HepG2 (cell line): ENCODE measurements around the gene WEE1. TPM values are rescaled to one million over a fixed set of nuclear protein-coding genes. Genes with fewer than 3 reads are reported as not detected.

Source experiments
- ATAC-seq: fragments of 200-7000 bp; cut with Tn5 transposase; 3 replicates; pipeline ENCODE4 v1.9.1; 2020; ENCODE audit warnings: mild to moderate bottlenecking, moderate library complexity
- BruUV-seq: library from RNA; stranded (reverse); fragments of 400-500 nt; replicated peaks from 2 replicates; lab custom pipeline; 2021; lab: Mats Ljungman, UMichigan
- CTCF ChIA-PET: fragments of 300-600 bp; formaldehyde crosslinking; extraction: SDS; loops from one replicate; lab custom pipeline; 2021; ENCODE audit warnings: low total read pairs, inconsistent platforms, low intra/inter-chr PET ratio; lab: Yijun Ruan, JAX
- POLR2A ChIA-PET: fragments of 350-600 bp; sonication (Branson Sonifier 250); formaldehyde crosslinking; loops from one replicate; lab custom pipeline; 2020; ENCODE audit warnings: antibody characterized with exemption, inconsistent platforms; lab: Yijun Ruan, JAX
- DNase-seq: peaks from one replicate; pipeline ENCODE4 v3.0.0-alpha.2; 2015; ENCODE audit warnings: low spot score
- FAIRE-seq: peaks from 3 replicates; lab custom pipeline; 2011; peaks lifted over from hg19 to GRCh38; lab: Jason Lieb, UNC
- H2AFZ ChIP-seq: one replicate; pipeline ENCODE4 v1.6.1; 2011; ENCODE audit warnings: low read length, inconsistent platforms
- H3K27ac ChIP-seq: fragments of 300-600 bp; 3 replicates; pipeline ENCODE4 v1.8.0; 2011; ENCODE audit warnings: mixed run types, mild to moderate bottlenecking, mixed read lengths, low read length, inconsistent platforms; ENCODE audit not compliant: insufficient read depth; ENCODE audit errors: extremely low read length
- H3K27me3 ChIP-seq, 2 experiments: fragments of 200-600 bp in 1 of 2; 2 replicates in 1 of 2; 3 replicates in 1 of 2; pipeline versions ENCODE4 v1.6.0 to v1.8.0; 2011; ENCODE audit warnings: low read length in 2 of 2, mild to moderate bottlenecking in 2 of 2, moderate library complexity in 2 of 2, inconsistent platforms in 1 of 2; ENCODE audit not compliant: insufficient read depth in 2 of 2, control insufficient read depth in 1 of 2
- H3K36me3 ChIP-seq, 2 experiments: fragments of 200-600 bp in 1 of 2; replicated peaks in 1 of 2; 2 replicates in 1 of 2; 3 replicates in 1 of 2; pipeline versions ENCODE4 v1.5.1 to v1.8.0; 2011; ENCODE audit warnings: low read length in 2 of 2, inconsistent platforms in 1 of 2; ENCODE audit not compliant: insufficient read depth in 2 of 2, control insufficient read depth in 1 of 2
- H3K4me1 ChIP-seq: 2 replicates; pipeline ENCODE4 v1.5.1; 2012; ENCODE audit warnings: low read length, inconsistent platforms; ENCODE audit not compliant: insufficient read depth
- H3K4me2 ChIP-seq: 2 replicates; pipeline ENCODE4 v1.6.0; 2011; ENCODE audit warnings: low read depth, low read length, inconsistent platforms
- H3K4me3 ChIP-seq, 3 experiments: fragments of 200-600 bp in 1 of 3; sonication (generic), shearing (Covaris generic) in 1 of 3; replicated peaks in 1 of 3; 2 replicates each; pipeline ENCODE4 v1.5.1; 2011 to 2016; ENCODE audit warnings: low read length in 3 of 3, inconsistent platforms in 2 of 3, low read depth in 2 of 3, mild to moderate bottlenecking in 2 of 3, control low read depth in 1 of 3, mixed read lengths in 1 of 3; ENCODE audit not compliant: insufficient read depth in 1 of 3
- H3K79me2 ChIP-seq: one replicate; pipeline ENCODE4 v1.6.1; 2011; ENCODE audit warnings: low read length, inconsistent platforms; ENCODE audit not compliant: insufficient read depth
- H3K9ac ChIP-seq: 2 replicates; pipeline ENCODE4 v1.6.0; 2011; ENCODE audit warnings: mild to moderate bottlenecking, low read depth, low read length, inconsistent platforms; ENCODE audit not compliant: insufficient read depth
- H3K9me3 ChIP-seq: 2 replicates; pipeline ENCODE4 v1.5.1; 2012; ENCODE audit warnings: mild to moderate bottlenecking, low read length
- H4K20me1 ChIP-seq: 2 replicates; pipeline ENCODE4 v1.6.0; 2011; ENCODE audit warnings: inconsistent platforms, mild to moderate bottlenecking, low read length, moderate library complexity; ENCODE audit not compliant: insufficient read depth
- HCFC1 ChIP-seq: fragments of 150-350 bp; IDR thresholded peaks from 2 replicates; pipeline ENCODE4 v1.6.1; 2014; ENCODE audit warnings: low read depth, low read length
- KLF9 ChIP-seq: IDR thresholded peaks from 2 replicates; pipeline ENCODE4 v1.6.1; 2016; ENCODE audit warnings: low read depth
- MAFF ChIP-seq: IDR thresholded peaks from 2 replicates; pipeline ENCODE4 v1.6.1; 2011; ENCODE audit warnings: low read depth, low read length, improper control_type of control experiment
- MAFK ChIP-seq, 2 experiments: IDR thresholded peaks in 1 of 2; conservative IDR thresholded peaks in 1 of 2; 2 replicates each; pipeline ENCODE4 v1.6.1; 2011; ENCODE audit warnings: improper control_type of control experiment in 2 of 2, low read length in 2 of 2
- MYPOP ChIP-seq: sonication (generic); formaldehyde crosslinking; IDR thresholded peaks from 2 replicates; pipeline ENCODE4 v1.8.1; 2023; ENCODE audit warnings: mild to moderate bottlenecking, moderate library complexity, missing genetic modification reagents
- PTBP1 ChIP-seq: fragments of 200-400 bp; formaldehyde crosslinking; IDR thresholded peaks from 2 replicates; pipeline ENCODE4 v1.6.1; 2018; ENCODE audit warnings: low read length, low read depth; ENCODE audit not compliant: poor library complexity, severe bottlenecking
- SIX1 ChIP-seq: sonication (generic); formaldehyde crosslinking; IDR thresholded peaks from 2 replicates; pipeline ENCODE4 v1.4.0; 2020; ENCODE audit warnings: missing genetic modification reagents, borderline replicate concordance
- SOX13 ChIP-seq, 3 experiments: fragments of 450-650 bp in 1 of 3; sonication (generic) in 1 of 3; formaldehyde crosslinking in 1 of 3; IDR thresholded peaks in 2 of 3; conservative IDR thresholded peaks in 1 of 3; 2 replicates each; pipeline versions ENCODE4 v1.5.0 to v1.6.1; 2016 to 2020; ENCODE audit warnings: antibody characterized with exemption in 1 of 3, mild to moderate bottlenecking in 1 of 3, missing compliant biosample characterization in 1 of 3, missing genetic modification reagents in 1 of 3, moderate library complexity in 1 of 3
- SP1 ChIP-seq, 2 experiments: fragments of 450-650 bp in 1 of 2; sonication (generic) in 1 of 2; formaldehyde crosslinking in 1 of 2; IDR thresholded peaks; 2 replicates each; pipeline versions ENCODE4 v1.4.0 to v1.6.1; 2016 to 2020; ENCODE audit warnings: missing genetic modification reagents in 1 of 2
- WGBS: methylation state at CpG from one replicate; pipeline ENCODE4 v1.1.6; 2017; ENCODE audit warnings: low lambda C conversion rate; 5-methylcytosine and 5-hydroxymethylcytosine counted together
- in situ Hi-C: cut with HindIII; loops from 2 replicates; pipeline ENCODE4 v1.10.0; 2017; ENCODE audit warnings: low pct_unique_long_range_greater_than_20kb; ENCODE audit not compliant: extremely low pct_ligation_motif_present
- intact Hi-C: fragments of 100-400 bp; cut with micrococcal nuclease; formaldehyde crosslinking; loops from one replicate; pipeline ENCODE4 v1.10.0; 2022; ENCODE audit not compliant: unreplicated experiment
- polyA plus RNA-seq, 8 experiments: library from polyadenylated mRNA; depleted of rRNA in 3 of 8; stranded (reverse) in 7 of 8; unstranded in 1 of 8; fragments of >200 nt; fragmentation: Illumina TruSeq in 4 of 8; extraction: Trizol in 4 of 8; gene quantifications; 2 replicates each; pipeline versions ENCODE4 v1.2.1 to v1.2.3, GENCODE V29; 2011 to 2016; ENCODE audit warnings: low read depth in 4 of 8, missing spikeins in 1 of 8, mixed read lengths in 1 of 8; ENCODE audit not compliant: insufficient read depth in 1 of 8
- total RNA-seq, 5 experiments: library from RNA; depleted of rRNA; stranded (reverse); fragments of >200 nt; fragmentation: Illumina TruSeq; extraction: Trizol; gene quantifications; 2 replicates each; pipeline ENCODE4 v1.2.3, GENCODE V29; 2016; ENCODE audit warnings: low read depth in 1 of 5

WEE1 gene
- total and polyA plus RNA-seq, 2 of the 13 experiments (the other 11 are each of a cell fraction or from before 2014, with no cell fraction given) = 31.4 to 63.7 TPM

GRCh38 chr11:9527481-9528135 lies 45.9 kb upstream of the WEE1 start:
- H3K4me2 ChIP-seq = no peak overlapping the region
- H2AFZ ChIP-seq = no peak overlapping the region
- no peak overlapping the region for H3K4me3 ChIP-seq
- ATAC-seq = no peak
- H3K4me1 ChIP-seq = peaks cover 28% of the 10 kb centered on the region
- H3K9me3 ChIP-seq = no peaks in the 10 kb centered on the region
- H3K36me3 ChIP-seq = peaks cover 3 to 24% of the 10 kb centered on the region in 2 experiments; a peak in 3 of 5 replicates
- no peaks in the 10 kb centered on the region for H4K20me1 ChIP-seq
- CTCF ChIA-PET = no interaction called here
- intact Hi-C loops = no loop called here
- FAIRE-seq = no peak
- no peak overlapping the region for H3K27ac ChIP-seq
- H3K9ac ChIP-seq = no peak overlapping the region
- in situ Hi-C loops = no loop called here
- POLR2A ChIA-PET = interaction anchor here (0.5 kb wide), 1 partner anchor 185 kb away, joined by 3 read pairs; no protein-coding TSS in a partner anchor
- H3K27me3 ChIP-seq = no peaks in the 10 kb centered on the region
- TF ChIP-seq SP1 (IDR thresholded peaks at IDR 0.05) (no peak), SP1 (CRISPR knock-in tag; IDR thresholded peaks at IDR 0.05) (no peak), SOX13 (IDR thresholded peaks at IDR 0.05) (no peak), SOX13 (CRISPR knock-in tag; conservative IDR thresholded peaks at IDR 0.05 in 1 of 2, IDR thresholded peaks at IDR 0.05 in 1 of 2) (no peak), HCFC1 (no peak), PTBP1 (no peak), SIX1 (CRISPR knock-in tag) (no peak)
- no TSS peak for BruUV-seq
- DNase-seq = no peak
- no peaks in the 10 kb centered on the region for H3K79me2 ChIP-seq
- 92% methylated on average over 8 of the region's 8 CpGs for WGBS

GRCh38 chr11:9528136-9528501 lies 45.4 kb upstream of the WEE1 start:
- BruUV-seq = no TSS peak
- intact Hi-C loops (no loop called here), in situ Hi-C loops (no loop called here)
- peaks cover 30% of the 10 kb centered on the region for H3K4me1 ChIP-seq
- H3K27ac ChIP-seq = no peak overlapping the region
- H4K20me1 ChIP-seq = no peaks in the 10 kb centered on the region
- ChIA-PET CTCF (no interaction called here), POLR2A (no interaction called here)
- WGBS = 93% methylated on average over 1 of the region's 1 CpG
- no peaks in the 10 kb centered on the region for H3K9me3 ChIP-seq
- H3K79me2 ChIP-seq = no peaks in the 10 kb centered on the region
- FAIRE-seq = no peak
- peaks cover 3 to 24% of the 10 kb centered on the region in 2 experiments; a peak in 3 of 5 replicates for H3K36me3 ChIP-seq
- TF ChIP-seq KLF9 (CRISPR knock-in tag) (no peak), MAFF (peak; percentile 31; the same call in 1 of the 2 replicates), MYPOP (no peak), MAFK (conservative IDR thresholded peaks at IDR 0.05 in 1 of 2, IDR thresholded peaks at IDR 0.05 in 1 of 2; ENCODE audit: low read length in 2 of 2) (peak in 1 of 2 experiments; percentile 38; a peak in 1 of 4 replicates)
- no peak overlapping the region for H3K4me2 ChIP-seq
- no peak overlapping the region for H3K4me3 ChIP-seq
- H3K27me3 ChIP-seq = no peaks in the 10 kb centered on the region
- no peak for DNase-seq
- no peak for ATAC-seq
- no peak overlapping the region for H3K9ac ChIP-seq
- no peak overlapping the region for H2AFZ ChIP-seq
